ENCODE measurements around the gene SIGLEC14.

The SIGLEC14 gene

DNA sequence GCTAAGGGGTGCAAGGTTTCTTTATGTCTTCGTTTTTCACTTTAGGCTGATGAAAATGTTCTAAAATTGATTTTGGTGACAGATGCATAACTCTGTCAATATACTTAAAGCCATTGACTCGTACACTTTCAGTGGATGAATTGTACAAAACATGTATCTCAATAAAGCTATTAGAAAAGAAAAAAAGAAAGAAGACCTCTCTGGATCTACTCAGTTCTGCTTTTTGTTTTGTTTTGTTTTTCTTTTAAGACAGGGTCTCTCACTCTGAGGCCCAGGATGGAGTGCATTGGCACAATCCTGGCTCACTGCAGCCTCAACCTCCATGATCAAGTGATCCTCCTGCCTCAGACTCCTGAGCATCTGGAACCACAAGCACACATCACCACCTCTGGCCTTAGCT lies 19.9 kb downstream of the SIGLEC14 start:
- no peak for DNase-seq (ENCODE audit: low read depth in 2 of 3, low spot score in 1 of 3)

- no peak for DNase-seq (ENCODE audit: low read depth in 2 of 3, low spot score in 1 of 3)
Measured at GRCh38 chr19:51621178-51621577, 25.4 kb downstream of the SIGLEC14 start.

DNA sequence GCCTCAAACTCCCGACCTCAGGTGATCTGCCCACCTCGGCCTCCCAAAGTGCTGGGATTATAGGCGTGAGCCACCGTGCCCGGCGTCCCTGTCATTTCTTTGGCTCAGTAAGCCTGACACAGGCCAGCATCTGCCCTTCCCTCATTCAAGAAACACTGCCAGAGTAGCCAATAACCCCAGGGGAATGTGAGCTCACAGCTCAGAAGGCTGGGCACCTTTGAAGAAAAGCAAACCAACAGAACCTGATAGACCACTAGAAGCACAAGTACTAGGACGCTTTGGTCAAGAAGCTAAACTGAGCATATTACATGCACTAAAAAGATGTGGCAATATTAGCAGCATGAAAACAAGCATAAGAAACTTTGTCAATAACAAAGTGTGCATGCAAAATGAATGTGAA lies 30.6 kb downstream of the SIGLEC14 start:
- DNase-seq (ENCODE audit: low read depth in 2 of 3, low spot score in 1 of 3) = no peak

GRCh38 chr19:51614789-51615188 lies 31.8 kb downstream of the SIGLEC14 start:
- DNase-seq (ENCODE audit: low read depth in 2 of 3, low spot score in 1 of 3) = no peak

DNA sequence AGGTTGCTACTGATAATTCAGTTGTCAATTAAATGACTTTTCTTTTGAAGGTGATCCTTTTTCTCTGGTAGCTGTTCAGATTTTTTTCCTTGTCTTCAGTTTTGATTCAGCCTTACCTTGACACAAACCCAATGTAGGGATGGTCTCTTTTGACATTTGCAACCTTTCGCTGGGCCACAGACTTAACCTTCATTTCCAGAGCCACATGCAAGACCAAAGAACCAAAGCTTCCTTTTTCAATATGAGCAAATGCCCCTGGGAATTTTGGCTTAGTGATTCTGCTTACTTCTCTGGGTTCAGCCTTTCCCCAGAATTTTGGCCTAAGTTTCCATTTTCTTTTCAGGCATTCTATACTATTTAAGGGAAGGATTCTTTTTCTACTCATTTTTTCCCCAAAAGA lies 36.0 kb downstream of the SIGLEC14 start:
- DNase-seq (ENCODE audit: low read depth in 2 of 3, low spot score in 1 of 3) = no peak

DNA sequence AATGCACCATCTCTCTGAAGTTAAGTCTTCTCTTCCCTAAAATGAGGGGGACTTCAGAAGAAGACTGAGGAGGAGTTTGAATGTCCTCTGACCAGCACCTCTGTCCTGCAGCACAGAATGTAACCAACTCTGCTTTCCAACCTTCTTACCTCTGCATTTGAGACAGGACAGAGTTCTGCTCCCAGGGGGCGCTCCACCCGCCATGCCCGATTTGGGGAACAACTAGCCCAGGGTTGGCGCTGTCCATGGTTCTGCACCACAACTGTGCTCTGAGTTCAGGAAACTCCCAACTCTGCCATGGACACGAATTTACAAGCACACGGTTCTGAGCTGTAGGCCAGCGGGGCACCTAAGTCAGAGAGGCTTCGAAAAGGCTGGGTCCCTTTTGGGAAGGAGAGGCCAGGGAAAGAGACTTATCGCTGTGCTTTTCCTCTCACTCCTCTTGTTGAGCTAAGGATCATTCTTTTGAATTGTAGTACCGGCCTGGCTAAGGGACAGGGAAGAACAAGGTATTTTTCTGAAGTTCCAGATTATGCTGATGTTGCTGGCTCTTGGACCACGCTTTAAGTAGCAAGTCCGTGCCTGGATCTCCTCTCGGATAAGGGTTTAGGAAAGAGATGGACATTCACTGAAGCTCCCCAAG lies 38.6 kb downstream of the SIGLEC14 start:
- peak; percentile 56 to 70 (median 64) for DNase-seq (ENCODE audit: low read depth in 2 of 3, low spot score in 1 of 3)

DNA sequence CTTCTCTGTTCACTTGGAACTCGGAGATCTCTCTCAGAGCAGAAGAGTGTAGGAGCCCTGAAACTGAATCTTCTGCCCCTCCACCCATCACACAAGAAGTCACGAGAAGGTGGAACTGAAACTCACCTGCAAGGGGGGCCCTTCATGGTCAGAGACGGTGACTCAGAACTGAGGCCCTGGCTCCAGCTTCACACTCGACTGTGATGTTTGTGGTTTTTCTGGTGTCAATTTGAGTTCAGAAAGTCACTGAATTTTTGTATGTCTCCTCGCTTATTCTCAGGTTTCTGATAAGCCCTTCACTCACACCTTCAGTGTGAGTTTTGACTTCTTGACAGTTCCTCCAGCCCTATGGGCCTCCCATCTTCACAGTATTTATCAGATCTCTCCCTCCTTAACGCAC lies 39.5 kb downstream of the SIGLEC14 start:
- DNase-seq (ENCODE audit: low read depth in 2 of 3, low spot score in 1 of 3) = peak; percentile 11 to 36 (median 20)

- DNase-seq (ENCODE audit: low read depth in 2 of 3, low spot score in 1 of 3) = no peak
Measured at GRCh38 chr19:51602189-51602854, 44.3 kb downstream of the SIGLEC14 start.

DNA sequence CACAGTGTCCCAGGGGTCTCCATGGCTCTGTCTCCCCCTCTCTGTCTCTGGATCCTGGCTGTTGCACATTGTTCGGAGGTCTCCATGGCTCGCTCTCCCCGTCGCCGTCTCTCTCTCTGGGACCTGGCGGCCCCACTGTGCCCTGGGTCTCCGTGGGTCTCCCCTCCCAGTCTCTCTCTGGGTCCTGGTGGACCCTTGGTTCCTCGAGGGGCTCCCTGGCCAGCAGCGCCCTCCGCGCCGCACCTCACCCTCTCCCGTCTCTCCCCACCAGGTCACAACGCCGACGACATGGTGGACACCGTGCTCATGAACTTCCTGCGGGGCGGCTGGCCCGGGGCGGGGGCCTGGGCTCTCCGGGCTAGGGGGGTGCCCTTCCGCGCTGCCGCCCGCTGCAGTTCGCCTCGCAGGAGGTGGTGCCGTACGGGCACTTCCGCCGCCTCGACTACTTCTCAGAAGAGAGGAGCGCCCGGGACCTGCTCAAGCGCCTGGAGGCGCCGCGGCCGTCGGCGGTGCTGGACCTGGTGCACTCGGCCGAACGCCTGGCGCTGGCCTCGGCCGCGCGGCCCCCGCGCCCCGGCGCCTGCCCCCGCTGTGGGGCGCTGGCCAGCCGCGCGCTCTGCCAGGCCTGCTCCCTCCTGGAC lies 45.6 kb downstream of the SIGLEC14 start:
- DNase-seq (ENCODE audit: low read depth in 2 of 3, low spot score in 1 of 3) = no peak

DNA sequence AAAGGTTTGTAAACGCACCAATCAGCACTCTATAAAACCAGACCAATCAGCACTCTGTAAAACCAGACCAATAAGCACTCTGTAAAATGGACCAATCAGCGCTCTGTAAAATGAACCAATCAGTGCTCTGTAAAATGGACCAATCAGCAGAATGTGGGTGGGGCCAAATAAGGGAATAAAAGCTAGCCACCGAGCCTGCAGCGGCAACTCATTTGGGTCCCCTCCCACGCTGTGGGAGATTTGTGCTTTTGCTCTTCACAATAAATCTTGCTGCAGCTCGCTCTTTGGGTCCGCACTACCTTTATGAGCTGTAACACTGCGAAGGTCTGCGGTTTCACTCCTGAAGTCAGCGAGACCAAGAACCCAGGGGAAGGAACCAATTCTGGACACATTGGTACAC lies 47.5 kb downstream of the SIGLEC14 start:
- no peak for DNase-seq (ENCODE audit: low read depth in 2 of 3, low spot score in 1 of 3)

DNA sequence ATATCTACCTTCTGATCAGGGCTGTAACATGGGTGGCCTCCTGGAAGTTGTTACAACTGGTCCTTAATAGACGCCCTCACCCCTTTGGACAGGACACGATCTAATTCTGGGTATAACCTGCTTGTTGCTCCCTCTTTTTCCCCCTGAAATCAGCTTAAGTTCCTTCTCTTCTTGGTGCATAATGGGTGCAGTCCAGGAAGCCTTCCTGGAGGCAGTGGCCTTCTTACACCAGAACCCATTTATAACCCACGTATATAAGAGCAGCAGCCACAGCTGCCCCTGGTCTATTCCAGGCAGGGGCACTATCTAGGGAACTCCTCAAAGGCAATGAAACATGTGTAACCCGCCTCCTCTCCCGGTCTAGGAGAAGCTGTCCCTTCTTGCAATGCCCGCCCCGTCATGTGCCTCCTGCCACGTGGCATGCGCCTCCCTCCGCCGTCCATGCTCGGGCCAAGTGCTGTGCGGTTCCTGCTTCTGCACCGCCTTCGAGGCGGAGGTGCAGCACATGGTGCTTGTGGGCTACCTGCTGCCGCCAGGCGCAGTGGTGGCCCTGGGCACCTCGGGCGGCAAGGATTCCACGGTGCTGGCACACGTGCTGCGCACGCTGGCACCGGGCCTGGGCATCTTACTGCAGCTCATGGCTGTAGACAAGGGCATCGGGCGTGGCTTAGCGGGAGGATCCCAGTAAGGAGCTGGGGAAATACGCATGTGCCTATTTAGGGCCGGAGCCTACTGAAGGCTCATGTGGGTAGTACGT lies 48.3 kb downstream of the SIGLEC14 start:
- no peak for DNase-seq (ENCODE audit: low read depth in 2 of 3, low spot score in 1 of 3)

DNA sequence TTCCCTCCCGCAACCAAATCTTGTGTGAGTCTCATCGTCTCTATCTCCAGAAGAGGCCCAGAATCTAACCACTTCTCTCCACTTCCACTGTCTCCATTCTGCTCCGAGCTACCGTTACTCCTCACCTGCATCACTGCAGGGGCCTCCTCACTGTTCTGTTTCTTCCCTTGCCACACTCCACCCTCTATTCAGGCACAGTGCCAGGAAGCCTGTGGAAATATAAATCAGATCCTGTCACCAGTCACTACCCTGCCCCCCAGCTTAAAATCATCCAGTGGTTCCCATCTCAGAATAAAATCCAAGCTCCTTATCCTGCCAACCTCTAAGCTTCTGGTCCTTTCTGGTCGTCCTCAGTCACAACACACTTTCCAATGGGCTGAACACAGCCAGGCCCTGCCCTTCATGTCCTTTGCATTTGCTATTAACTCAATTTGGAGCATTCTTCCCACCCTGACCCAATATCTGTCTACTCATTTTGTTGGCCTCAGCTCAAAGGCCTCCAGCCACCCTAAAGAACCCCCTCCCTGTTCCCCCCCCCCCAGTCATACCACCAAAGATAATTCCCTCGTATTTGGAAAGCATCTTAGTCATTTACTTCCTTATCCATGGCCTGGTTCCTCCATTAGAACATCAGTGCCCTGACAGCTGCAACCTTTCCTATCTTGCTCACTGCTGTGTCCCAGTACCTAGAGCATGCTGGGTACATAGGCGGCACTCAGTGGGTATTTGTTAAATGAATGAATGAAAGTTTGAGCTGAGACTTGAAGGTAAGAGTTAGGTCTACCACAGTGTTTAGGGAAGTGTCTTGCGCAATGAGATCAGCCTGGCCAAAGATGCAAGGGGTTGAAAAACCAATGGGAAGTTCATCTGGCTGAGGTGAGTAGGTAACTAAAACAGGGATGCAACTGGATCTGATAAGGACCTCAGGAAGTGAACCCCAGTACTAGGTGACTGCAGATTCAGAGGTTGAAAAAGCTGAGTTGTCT lies 51.1 kb downstream of the SIGLEC14 start:
- no peak for DNase-seq (ENCODE audit: low read depth in 2 of 3, low spot score in 1 of 3)

DNA sequence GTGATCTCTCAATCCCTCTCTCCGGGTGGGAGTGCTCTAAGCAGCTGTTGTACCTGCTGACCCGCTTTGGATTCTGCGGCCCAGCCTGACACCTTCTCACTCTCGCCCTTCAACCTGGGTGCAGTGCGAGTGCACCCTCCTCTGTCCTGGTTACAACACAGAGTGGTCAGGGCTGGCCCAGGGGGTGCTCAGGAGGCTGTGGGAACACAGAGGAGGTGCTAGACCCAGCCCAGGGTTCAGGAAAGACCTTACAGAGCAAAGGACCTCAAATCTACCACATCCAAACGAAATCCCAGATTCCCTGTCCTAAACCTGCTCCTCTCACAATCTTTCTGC lies 51.9 kb downstream of the SIGLEC14 start:
- no peak for DNase-seq (ENCODE audit: low read depth in 2 of 3, low spot score in 1 of 3)

DNA sequence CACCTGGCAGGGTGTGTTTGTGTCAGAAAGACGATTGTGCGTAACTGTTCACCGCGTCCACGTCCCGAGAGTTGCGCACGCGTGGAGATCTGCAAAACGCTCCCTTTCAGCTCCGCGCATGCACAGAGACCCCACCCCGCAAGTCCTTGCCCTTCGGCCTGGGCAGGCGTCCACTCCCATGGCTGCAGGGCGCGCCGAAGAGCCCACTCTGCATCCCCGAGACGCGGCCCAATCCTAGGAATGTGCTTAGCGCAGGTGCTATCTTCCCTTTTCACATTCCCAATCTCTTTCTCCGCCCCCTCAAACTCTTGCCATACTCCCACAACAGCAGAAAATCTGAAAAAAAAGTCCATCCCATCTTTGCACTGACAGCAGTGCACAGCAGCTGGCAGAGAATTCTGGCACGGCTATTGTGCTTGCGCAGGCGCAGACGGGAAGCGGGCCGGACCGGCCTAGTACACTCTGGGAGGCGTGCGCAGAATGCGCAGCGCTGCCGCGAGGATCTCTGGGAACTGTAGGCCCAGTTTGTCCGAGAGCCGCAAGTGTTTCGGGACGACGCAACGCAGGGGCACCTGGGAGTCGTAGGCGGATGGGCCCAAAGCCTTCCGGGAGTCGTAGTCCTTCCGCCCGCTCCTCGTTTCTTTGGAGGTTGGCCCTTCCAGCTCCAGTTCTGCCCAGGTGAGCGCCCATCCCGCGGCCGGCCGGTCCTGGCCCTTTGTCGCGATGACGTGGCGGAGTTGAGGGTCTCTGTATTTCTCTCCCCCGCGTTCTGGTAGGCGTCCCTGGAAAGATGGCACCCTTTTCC lies 52.5 kb downstream of the SIGLEC14 start:
- peak; percentile 91 to 95 (median 94) for DNase-seq (ENCODE audit: low read depth in 2 of 3, low spot score in 1 of 3)

DNA sequence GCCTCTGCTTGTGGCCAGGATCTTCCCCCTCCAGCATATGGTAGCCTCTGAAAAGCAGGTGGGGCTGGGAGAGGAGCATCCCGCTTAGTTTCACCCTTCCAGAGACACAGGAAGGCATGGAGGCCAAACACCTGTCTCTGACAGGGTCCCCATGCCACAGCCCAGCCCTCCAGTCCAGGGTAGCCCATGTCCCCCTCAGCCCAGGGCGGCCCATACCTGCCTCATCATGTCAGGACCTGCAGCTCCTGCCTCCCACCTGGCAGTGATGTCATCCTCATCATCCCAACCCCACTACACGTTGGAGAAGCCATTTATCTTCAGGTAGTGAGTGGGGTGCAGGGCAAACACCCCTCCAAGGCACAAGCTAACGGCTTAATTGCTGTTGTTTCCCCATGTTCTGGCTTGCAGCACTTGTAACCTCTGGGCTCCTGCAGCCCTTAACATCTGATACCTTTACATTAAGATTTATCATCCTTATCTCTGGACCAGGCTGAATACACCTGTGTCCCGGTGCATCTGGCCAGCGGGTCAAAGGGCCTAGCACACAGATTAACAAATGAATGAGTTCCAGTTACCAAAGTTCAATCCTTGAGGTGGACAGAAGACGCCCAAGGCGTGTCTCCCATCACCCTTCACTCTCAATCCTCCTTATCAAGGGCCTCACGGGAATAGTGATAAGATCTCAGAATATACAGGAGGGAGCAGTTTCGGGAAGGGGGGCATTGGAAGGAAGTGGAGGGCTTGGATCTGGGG lies 53.3 kb downstream of the SIGLEC14 start:
- DNase-seq (ENCODE audit: low read depth in 2 of 3, low spot score in 1 of 3) = no peak
